ENCODE measurements around the gene AUTS2.

Gene AUTS2

DNA sequence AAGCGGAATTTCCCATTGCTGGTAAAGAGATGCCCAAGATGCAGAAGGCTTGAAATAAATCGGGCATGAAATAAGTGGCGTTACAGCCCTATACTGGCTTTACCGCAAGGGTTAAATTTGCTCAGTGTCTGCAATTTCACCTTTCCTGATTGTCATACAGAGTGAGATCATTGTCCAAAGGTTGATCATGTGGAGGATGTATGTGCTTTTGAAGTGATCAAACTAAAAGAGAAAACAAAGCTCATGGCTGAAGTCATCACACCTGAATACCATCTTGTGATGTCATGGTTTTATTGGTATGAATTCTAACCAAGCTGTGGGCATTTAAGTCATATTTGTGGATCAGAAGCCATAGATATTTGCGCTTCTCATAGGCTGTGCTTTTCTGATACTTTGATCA lies 635.5 kb downstream of the AUTS2 start:
- Histone ChIP-seq H3K36me3 (ENCODE audit: insufficient read depth, low read depth, low read length) (no peaks in the 10 kb centered on the region), H3K27ac (ENCODE audit: low read length) (no peak overlapping the region), H3K4me3 (ENCODE audit: low read length) (no peak overlapping the region), H3K9me3 (ENCODE audit: insufficient read depth, low read depth, low read length) (peaks cover 15% of the 10 kb centered on the region; the same call in 1 of the 2 replicates), H3K4me1 (ENCODE audit: insufficient read depth, low read length) (no peaks in the 10 kb centered on the region), H3K27me3 (ENCODE audit: insufficient read depth, low read length) (no peaks in the 10 kb centered on the region), H3K9ac (ENCODE audit: low read depth, low read length) (no peak overlapping the region)

DNA sequence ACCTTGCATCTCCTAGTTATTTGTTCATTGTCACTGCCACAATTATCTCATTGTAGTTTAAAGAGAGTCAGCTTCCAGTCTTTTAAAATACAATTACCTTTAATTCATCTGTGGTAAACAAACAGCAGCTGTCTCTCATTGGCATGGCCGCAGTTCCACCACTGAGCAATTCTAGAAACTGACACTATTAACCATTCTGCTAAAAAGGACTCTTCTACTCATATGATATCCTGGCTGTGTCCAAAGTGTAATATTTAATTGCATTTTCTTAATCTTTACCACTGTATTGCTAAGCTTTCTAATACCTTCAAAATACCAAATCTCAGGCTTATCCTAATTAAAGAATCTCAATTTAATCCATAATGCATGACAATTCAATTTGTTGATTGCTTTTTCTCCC lies 639.0 kb downstream of the AUTS2 start:
- Histone ChIP-seq H3K27ac (ENCODE audit: low read length) (no peak overlapping the region), H3K27me3 (ENCODE audit: insufficient read depth, low read length) (no peaks in the 10 kb centered on the region), H3K9ac (ENCODE audit: low read depth, low read length) (no peak overlapping the region), H3K4me1 (ENCODE audit: insufficient read depth, low read length) (no peaks in the 10 kb centered on the region), H3K4me3 (ENCODE audit: low read length) (no peak overlapping the region), H3K9me3 (ENCODE audit: insufficient read depth, low read depth, low read length) (no peaks in the 10 kb centered on the region), H3K36me3 (ENCODE audit: insufficient read depth, low read depth, low read length) (no peaks in the 10 kb centered on the region)

DNA sequence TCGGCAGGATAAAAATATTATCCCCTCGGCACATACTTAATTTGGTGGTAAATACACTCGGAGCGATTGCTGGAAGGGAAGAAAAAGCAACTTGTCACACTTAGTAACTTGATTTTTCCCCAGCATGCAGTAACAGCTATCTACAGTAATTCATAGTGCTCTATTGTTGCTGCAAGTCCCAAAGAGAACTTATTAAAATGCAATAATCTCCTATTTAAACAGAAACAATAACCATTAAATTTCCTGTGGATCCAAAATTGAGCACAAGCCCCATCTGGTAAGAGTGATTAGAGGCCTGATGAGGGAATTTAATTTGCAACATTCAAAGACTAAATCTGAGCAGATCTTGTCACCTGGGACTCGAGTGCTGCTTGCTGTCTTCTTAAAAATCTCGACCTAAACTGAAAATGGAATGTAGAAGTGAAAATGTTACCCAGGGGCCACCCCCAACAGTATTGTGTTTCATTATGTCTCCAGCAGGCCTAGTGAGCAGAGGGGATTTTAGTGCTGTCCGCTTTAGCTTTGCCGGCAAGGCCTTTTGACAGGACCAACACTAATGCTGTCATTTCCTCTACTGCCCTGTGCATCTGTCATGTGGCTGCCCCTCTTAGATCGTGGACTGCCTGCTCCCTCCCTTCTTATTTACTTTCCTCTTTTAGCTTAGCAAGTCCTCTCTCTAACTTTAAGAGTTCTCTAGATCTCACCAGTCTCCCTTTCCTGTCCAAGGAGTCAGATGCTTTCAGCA lies 639.7 kb downstream of the AUTS2 start:
- Histone ChIP-seq H3K36me3 (ENCODE audit: insufficient read depth, low read depth, low read length) (no peaks in the 10 kb centered on the region), H3K27me3 (ENCODE audit: insufficient read depth, low read length) (no peaks in the 10 kb centered on the region), H3K4me3 (ENCODE audit: low read length) (no peak overlapping the region), H3K4me1 (ENCODE audit: insufficient read depth, low read length) (no peaks in the 10 kb centered on the region), H3K27ac (ENCODE audit: low read length) (no peak overlapping the region), H3K9me3 (ENCODE audit: insufficient read depth, low read depth, low read length) (no peaks in the 10 kb centered on the region), H3K9ac (ENCODE audit: low read depth, low read length) (no peak overlapping the region)

DNA sequence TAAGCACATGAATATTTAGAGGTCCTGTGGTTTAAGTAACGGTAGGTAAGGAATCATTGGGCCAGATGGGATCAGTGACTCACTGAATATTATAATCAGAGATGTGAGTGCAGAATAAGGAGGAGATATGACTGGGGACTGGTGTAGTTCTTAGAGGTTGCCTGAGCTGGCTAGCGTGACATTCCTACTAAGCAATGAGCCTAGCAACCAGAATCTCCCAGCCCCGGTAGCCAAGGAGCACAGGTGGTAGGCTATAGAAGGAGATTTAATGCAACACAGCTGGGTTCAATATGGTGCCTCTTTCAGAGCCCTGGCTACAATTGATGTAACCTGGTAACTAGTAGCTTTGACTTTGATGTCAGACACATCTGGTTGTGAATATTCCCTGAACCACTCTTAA lies 641.6 kb downstream of the AUTS2 start:
- H3K9me3 ChIP-seq (ENCODE audit: insufficient read depth, low read depth, low read length), result no peaks in the 10 kb centered on the region
- H3K36me3 ChIP-seq (ENCODE audit: insufficient read depth, low read depth, low read length), result no peaks in the 10 kb centered on the region
- no peaks in the 10 kb centered on the region for H3K4me1 ChIP-seq (ENCODE audit: insufficient read depth, low read length)
- no peaks in the 10 kb centered on the region for H3K27me3 ChIP-seq (ENCODE audit: insufficient read depth, low read length)
- H3K4me3 ChIP-seq (ENCODE audit: low read length), result no peak overlapping the region
- no peak overlapping the region for H3K9ac ChIP-seq (ENCODE audit: low read depth, low read length)
- no peak overlapping the region for H3K27ac ChIP-seq (ENCODE audit: low read length)

DNA sequence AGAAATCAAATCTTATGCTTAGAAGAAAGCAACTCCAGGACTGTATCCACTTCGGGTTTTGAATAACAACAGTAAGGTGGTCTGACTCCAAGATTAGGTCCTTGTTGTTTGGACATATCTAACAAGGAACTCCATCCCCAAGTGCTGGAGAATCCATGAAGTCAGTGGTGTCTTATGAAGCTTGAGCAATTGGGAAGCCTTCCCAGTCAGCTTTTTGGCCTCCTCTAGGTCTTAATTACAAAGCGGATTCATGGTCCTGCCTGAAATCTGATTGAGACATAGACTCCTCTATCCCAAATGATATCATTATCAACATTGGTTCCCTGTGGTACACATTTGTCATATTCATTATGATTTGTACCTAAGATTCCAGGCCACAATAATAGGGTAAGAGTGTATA lies 642.6 kb downstream of the AUTS2 start:
- Histone ChIP-seq H3K4me3 (ENCODE audit: low read length) (no peak overlapping the region), H3K27ac (ENCODE audit: low read length) (no peak overlapping the region), H3K27me3 (ENCODE audit: insufficient read depth, low read length) (no peaks in the 10 kb centered on the region), H3K9ac (ENCODE audit: low read depth, low read length) (no peak overlapping the region), H3K4me1 (ENCODE audit: insufficient read depth, low read length) (no peaks in the 10 kb centered on the region), H3K9me3 (ENCODE audit: insufficient read depth, low read depth, low read length) (no peaks in the 10 kb centered on the region), H3K36me3 (ENCODE audit: insufficient read depth, low read depth, low read length) (no peaks in the 10 kb centered on the region)

DNA sequence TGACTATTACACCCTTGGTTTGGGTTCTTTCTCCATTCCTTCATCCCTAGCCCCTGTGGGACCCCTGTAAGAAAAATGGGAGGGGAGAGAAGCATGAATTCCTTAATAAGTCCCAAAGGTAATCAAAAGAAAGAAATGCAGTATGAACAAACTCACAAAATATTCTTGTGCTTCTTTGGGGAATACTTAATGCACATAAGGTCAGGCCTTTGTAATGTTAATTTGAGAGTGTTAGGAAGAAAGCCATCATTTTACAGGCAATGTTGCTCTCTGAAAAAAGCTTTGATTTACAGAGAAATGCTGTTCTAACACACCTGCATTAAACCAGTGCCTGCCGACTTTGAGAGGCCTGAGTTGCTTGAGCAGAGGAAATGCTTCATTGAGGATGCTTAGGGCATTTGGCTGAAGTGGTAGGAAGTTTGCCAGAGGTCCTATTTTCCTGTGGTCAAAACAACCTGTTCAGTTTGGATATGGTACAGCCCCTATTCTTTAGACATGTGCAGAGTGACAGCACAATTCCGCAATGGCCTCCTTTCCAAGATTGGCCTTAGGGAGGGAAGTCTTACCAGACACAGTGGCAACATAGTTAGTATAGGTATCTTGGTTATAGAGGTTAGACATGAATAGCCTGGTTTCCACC lies 643.4 kb downstream of the AUTS2 start:
- Histone ChIP-seq H3K9ac (ENCODE audit: low read depth, low read length) (no peak overlapping the region), H3K27me3 (ENCODE audit: insufficient read depth, low read length) (no peaks in the 10 kb centered on the region), H3K36me3 (ENCODE audit: insufficient read depth, low read depth, low read length) (no peaks in the 10 kb centered on the region), H3K4me3 (ENCODE audit: low read length) (no peak overlapping the region), H3K9me3 (ENCODE audit: insufficient read depth, low read depth, low read length) (no peaks in the 10 kb centered on the region), H3K4me1 (ENCODE audit: insufficient read depth, low read length) (no peaks in the 10 kb centered on the region), H3K27ac (ENCODE audit: low read length) (no peak overlapping the region)

DNA sequence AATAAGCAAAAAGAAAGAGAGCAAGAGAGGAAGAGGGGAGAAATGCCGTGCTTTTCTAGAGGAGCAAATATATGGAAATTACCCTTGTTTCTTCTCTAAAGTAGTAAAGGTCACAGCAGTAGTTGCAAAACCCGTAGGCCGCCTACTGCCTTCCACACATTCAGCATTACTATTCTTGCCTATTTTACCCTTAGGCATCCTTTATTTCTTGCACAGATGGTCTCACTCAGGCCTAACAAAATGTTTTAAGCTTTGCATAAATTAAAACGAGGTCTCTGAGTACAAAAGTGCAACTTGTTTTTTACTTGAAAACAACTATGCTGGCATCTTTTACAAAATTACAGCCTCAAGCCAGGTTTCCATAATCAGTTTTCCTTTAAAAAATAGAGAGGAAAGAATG lies 644.6 kb downstream of the AUTS2 start:
- no peaks in the 10 kb centered on the region for H3K36me3 ChIP-seq (ENCODE audit: insufficient read depth, low read depth, low read length)
- H3K27ac ChIP-seq (ENCODE audit: low read length), result no peak overlapping the region
- no peaks in the 10 kb centered on the region for H3K27me3 ChIP-seq (ENCODE audit: insufficient read depth, low read length)
- no peaks in the 10 kb centered on the region for H3K9me3 ChIP-seq (ENCODE audit: insufficient read depth, low read depth, low read length)
- no peak overlapping the region for H3K4me3 ChIP-seq (ENCODE audit: low read length)
- no peak overlapping the region for H3K9ac ChIP-seq (ENCODE audit: low read depth, low read length)
- no peaks in the 10 kb centered on the region for H3K4me1 ChIP-seq (ENCODE audit: insufficient read depth, low read length)

DNA sequence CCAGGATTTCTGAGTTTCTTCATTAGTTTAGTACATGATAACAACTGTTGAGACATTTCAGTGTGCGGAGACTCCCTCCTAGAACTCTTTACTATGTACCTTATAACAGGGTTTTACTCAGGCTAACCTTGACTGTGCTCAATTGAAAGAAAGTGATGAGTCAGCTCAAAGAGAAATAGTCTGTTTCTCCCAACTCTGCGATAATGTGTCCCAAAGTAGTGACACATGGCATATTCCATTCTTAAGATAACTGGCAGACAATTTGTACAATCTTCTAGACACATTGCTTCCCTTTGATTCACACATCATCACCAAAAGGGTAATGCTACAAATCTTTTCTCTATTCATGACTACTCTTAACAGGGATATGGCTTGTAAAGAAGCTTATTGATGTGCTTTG lies 645.2 kb downstream of the AUTS2 start:
- H3K27ac ChIP-seq (ENCODE audit: low read length), result no peak overlapping the region
- no peaks in the 10 kb centered on the region for H3K9me3 ChIP-seq (ENCODE audit: insufficient read depth, low read depth, low read length)
- H3K36me3 ChIP-seq (ENCODE audit: insufficient read depth, low read depth, low read length), result no peaks in the 10 kb centered on the region
- no peak overlapping the region for H3K4me3 ChIP-seq (ENCODE audit: low read length)
- no peak overlapping the region for H3K9ac ChIP-seq (ENCODE audit: low read depth, low read length)
- H3K4me1 ChIP-seq (ENCODE audit: insufficient read depth, low read length), result no peaks in the 10 kb centered on the region
- H3K27me3 ChIP-seq (ENCODE audit: insufficient read depth, low read length), result no peaks in the 10 kb centered on the region

DNA sequence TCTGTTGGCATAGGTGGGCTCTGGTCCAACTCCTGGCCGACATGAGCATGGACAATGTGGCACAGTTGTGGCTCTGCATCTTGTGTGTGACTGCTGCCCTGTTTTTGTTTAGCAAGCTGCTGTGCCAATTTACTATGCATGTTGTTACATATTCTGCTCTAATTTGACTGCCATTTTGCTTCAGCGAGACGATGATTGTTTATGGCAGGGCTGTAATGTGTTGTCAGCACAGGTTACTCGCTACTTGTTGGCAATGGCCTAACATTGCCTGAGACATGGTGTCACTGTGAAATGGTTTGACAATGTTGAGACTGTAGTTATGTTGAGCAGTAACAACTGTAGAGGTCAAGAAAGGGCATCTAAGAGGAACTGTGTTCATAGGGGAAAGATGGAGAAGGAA lies 659.6 kb downstream of the AUTS2 start:
- Histone ChIP-seq H3K9ac (ENCODE audit: low read depth, low read length) (no peak overlapping the region), H3K4me3 (ENCODE audit: low read length) (no peak overlapping the region), H3K27me3 (ENCODE audit: insufficient read depth, low read length) (no peaks in the 10 kb centered on the region), H3K9me3 (ENCODE audit: insufficient read depth, low read depth, low read length) (no peaks in the 10 kb centered on the region), H3K36me3 (ENCODE audit: insufficient read depth, low read depth, low read length) (no peaks in the 10 kb centered on the region), H3K27ac (ENCODE audit: low read length) (no peak overlapping the region), H3K4me1 (ENCODE audit: insufficient read depth, low read length) (no peaks in the 10 kb centered on the region)

DNA sequence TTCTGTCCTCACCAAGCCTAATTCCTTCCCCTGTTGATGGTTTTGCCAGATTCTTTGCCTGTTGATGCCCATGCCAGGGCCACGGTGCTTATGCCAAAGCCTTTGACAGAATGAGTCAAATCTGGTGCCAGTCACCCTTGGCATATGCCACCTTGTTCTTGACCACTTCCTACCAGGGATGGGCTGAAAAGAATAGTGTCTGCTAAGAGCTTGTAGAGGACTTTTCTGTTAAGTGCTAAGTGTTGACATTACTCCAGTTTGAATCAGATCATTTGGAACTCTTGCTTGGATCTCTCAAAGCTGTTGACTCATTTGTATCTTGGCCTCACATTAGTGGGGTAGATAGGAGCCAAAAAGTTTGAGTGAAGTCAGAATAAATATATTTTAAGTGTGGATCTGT lies 661.2 kb downstream of the AUTS2 start:
- Histone ChIP-seq H3K9me3 (ENCODE audit: insufficient read depth, low read depth, low read length) (no peaks in the 10 kb centered on the region), H3K4me1 (ENCODE audit: insufficient read depth, low read length) (no peaks in the 10 kb centered on the region), H3K9ac (ENCODE audit: low read depth, low read length) (no peak overlapping the region), H3K36me3 (ENCODE audit: insufficient read depth, low read depth, low read length) (no peaks in the 10 kb centered on the region), H3K4me3 (ENCODE audit: low read length) (no peak overlapping the region), H3K27me3 (ENCODE audit: insufficient read depth, low read length) (no peaks in the 10 kb centered on the region), H3K27ac (ENCODE audit: low read length) (no peak overlapping the region)

DNA sequence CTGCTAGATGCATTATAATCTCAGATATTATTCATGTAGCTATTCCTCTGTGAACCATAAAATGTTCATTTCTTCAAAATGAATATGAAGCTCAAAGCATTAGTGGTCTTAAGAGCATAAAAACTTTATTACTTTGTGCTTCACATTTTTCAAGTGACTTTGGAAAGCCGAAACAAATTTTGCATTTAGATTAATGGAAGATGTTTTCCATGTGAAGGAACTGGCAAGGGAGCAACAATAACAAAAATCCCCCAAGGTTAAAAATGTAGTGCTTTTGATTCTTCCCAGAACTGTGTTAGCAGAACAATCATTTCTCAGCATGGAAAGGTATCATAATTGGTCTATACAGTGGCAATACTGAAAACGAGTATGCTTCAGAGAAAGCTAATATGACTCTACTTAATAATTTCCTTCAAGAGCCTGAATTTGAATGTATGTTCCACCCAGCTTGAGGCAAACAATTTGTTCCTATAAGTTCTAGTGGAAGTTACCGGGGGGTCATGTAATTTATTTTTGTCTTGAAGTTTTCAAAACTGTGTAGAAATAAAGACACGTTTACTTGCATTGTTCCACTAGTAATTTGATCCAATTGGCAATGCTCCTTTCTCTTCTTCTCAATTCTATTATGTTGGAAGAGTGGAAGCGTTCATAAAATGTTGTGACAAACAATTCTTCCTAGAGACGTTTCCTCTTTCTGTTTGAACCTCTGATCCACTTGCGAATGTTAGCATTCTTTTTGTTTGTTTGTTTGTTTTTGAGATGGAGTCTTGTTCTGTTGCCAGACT lies 665.4 kb downstream of the AUTS2 start:
- no peaks in the 10 kb centered on the region for H3K36me3 ChIP-seq (ENCODE audit: insufficient read depth, low read depth, low read length)
- no peak overlapping the region for H3K27ac ChIP-seq (ENCODE audit: low read length)
- no peak overlapping the region for H3K9ac ChIP-seq (ENCODE audit: low read depth, low read length)
- H3K4me1 ChIP-seq (ENCODE audit: insufficient read depth, low read length), result peaks cover 5% of the 10 kb centered on the region; the same call in 1 of the 2 replicates
- H3K27me3 ChIP-seq (ENCODE audit: insufficient read depth, low read length), result no peaks in the 10 kb centered on the region
- no peaks in the 10 kb centered on the region for H3K9me3 ChIP-seq (ENCODE audit: insufficient read depth, low read depth, low read length)
- H3K4me3 ChIP-seq (ENCODE audit: low read length), result no peak overlapping the region

DNA sequence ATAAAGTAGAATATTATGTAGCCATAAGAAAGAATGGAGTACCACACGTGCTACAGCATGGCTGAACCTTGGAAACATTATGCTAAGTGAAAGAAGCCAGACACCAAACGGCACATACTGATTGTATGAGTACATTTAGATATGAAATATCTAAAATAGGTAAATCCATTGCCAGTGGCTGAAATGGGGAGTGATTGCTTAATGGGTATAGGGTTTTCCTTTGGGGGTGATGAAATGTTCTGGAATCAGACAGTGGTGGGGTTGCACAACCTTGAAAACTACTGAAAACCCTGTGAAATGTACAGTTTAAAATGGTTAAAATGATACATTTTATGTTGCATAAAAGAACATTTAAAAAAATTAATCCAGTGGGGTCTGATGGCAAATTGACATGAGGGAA lies 667.9 kb downstream of the AUTS2 start:
- Histone ChIP-seq H3K4me3 (ENCODE audit: low read length) (no peak overlapping the region), H3K9me3 (ENCODE audit: insufficient read depth, low read depth, low read length) (no peaks in the 10 kb centered on the region), H3K27ac (ENCODE audit: low read length) (no peak overlapping the region), H3K4me1 (ENCODE audit: insufficient read depth, low read length) (peaks cover 16% of the 10 kb centered on the region), H3K9ac (ENCODE audit: low read depth, low read length) (no peak overlapping the region), H3K27me3 (ENCODE audit: insufficient read depth, low read length) (no peaks in the 10 kb centered on the region), H3K36me3 (ENCODE audit: insufficient read depth, low read depth, low read length) (no peaks in the 10 kb centered on the region)

Measured in iPS-20b (cell line).